ENCODE results near the gene PARP14. TPM values are rescaled to one million over a fixed set of nuclear protein-coding genes. Genes with fewer than 3 reads are reported as not detected.

The PARP14 gene
- polyA plus RNA-seq, 1 experiment = 13.2 TPM

DNA sequence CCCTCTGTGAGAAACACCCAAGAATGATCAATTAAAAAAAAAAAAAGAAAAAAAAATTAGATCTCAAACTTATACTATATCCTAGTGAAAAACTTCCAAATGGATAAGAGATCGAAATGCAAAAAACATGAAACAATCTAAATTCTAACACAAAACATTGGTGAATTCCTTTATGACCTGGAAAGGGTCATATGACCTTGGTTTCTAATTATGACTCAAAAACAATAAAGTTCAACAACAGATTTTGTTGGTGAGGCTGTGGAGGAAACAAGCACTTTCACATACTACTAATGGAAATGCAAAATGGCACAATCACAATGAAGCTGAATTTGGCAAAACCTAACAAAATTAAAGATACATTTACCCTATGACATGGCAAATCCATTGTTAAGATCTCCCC is 67.7 kb downstream of the PARP14 start:
- no peak for TF ChIP-seq CTCF (IDR thresholded peaks at IDR 0.05; ENCODE audit: insufficient read depth, low read depth, low read length)
- no peak overlapping the region for H3K4me3 ChIP-seq (ENCODE audit: low read depth, low read length)
- ChIA-PET POLR2A (no interaction called here), CTCF (no interaction called here)
- H3K27me3 ChIP-seq (ENCODE audit: control insufficient read depth, insufficient read depth, low read length) = no peaks in the 10 kb centered on the region
- DNase-seq (ENCODE audit: low read depth) = no peak
- no peaks in the 10 kb centered on the region for H3K36me3 ChIP-seq (ENCODE audit: control insufficient read depth, insufficient read depth, low read length)

GRCh38 chr3:122754929-122755328 is 74.3 kb downstream of the PARP14 start:
- POLR2A ChIA-PET = no interaction called here
- Histone ChIP-seq H3K27me3 (ENCODE audit: control insufficient read depth, insufficient read depth, low read length) (no peaks in the 10 kb centered on the region), H3K36me3 (ENCODE audit: control insufficient read depth, insufficient read depth, low read length) (no peaks in the 10 kb centered on the region), H3K4me3 (ENCODE audit: low read depth, low read length) (no peak overlapping the region)
- TF ChIP-seq CTCF (IDR thresholded peaks at IDR 0.05; ENCODE audit: insufficient read depth, low read depth, low read length) = peak; percentile 78
- CTCF ChIA-PET = interaction anchor here (0.6 to 1.8 kb wide), 20 partner anchors 9 to 273 kb away, joined by 3 to 14 read pairs (median 3); partner anchors contain the start of genes HSPBAP1 and SEMA5B
- DNase-seq (ENCODE audit: low read depth) = no peak

- no peak for DNase-seq (ENCODE audit: low read depth)
- ChIA-PET POLR2A (no interaction called here), CTCF (interaction anchor here (0.6 to 1.8 kb wide), 20 partner anchors 9 to 273 kb away, joined by 3 to 14 read pairs (median 3); partner anchors contain the start of genes HSPBAP1 and SEMA5B)
- H3K4me3 ChIP-seq (ENCODE audit: low read depth, low read length) = no peak overlapping the region
- no peak for TF ChIP-seq CTCF (IDR thresholded peaks at IDR 0.05; ENCODE audit: insufficient read depth, low read depth, low read length)
- H3K36me3 ChIP-seq (ENCODE audit: control insufficient read depth, insufficient read depth, low read length) = no peaks in the 10 kb centered on the region
- H3K27me3 ChIP-seq (ENCODE audit: control insufficient read depth, insufficient read depth, low read length) = no peaks in the 10 kb centered on the region
These were observed 74.9 kb downstream of the PARP14 start for GRCh38 chr3:122755491-122755890.

- ChIA-PET CTCF (interaction anchor here (0.7 kb wide), 1 partner anchor 28 kb away, joined by 4 read pairs; no protein-coding TSS in a partner anchor), POLR2A (interaction anchor here (0.8 kb wide), 1 partner anchor 13 kb away, joined by 6 read pairs; no protein-coding TSS in a partner anchor)
- DNase-seq (ENCODE audit: low read depth) = no peak
These were observed 78.4 kb downstream of the PARP14 start for GRCh38 chr3:122758877-122759560.

More at GRCh38 chr3:122758877-122759560, 78.4 kb downstream of the PARP14 start:
- TF ChIP-seq CTCF (IDR thresholded peaks at IDR 0.05; ENCODE audit: insufficient read depth, low read depth, low read length) = no peak
- H3K4me3 ChIP-seq (ENCODE audit: low read depth, low read length) = no peak overlapping the region
- H3K36me3 ChIP-seq (ENCODE audit: control insufficient read depth, insufficient read depth, low read length) = no peaks in the 10 kb centered on the region
- no peaks in the 10 kb centered on the region for H3K27me3 ChIP-seq (ENCODE audit: control insufficient read depth, insufficient read depth, low read length)

Data from BJ (cell line).